ENCODE results near the gene ARHGAP24. TPM values are rescaled to one million over a fixed set of nuclear protein-coding genes. Genes with fewer than 3 reads are reported as not detected.

The ARHGAP24 gene
- total RNA-seq, 1 donor: 52.5 TPM

DNA sequence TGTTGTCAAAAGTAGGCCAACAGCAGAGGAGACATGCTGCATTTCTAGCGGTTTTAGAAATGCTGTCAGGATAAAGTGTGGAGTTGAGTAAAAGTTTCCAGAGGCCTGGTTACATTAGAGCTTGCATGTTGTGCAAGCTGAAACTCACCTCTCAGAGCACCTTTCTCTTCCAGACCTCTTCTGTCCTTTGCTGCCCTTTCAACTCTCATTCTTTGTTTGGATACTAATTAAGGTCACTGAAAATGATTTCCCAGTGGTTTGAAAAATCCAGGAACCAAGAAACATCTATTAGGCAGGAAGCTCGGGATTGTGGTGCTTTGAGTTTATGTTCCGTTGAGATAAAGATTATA, 458.3 kb downstream of the ARHGAP24 start:
- peaks cover 20% of the 10 kb centered on the region for H3K4me1 ChIP-seq (ENCODE audit: insufficient read depth, low read length)
- H3K9me3 ChIP-seq (ENCODE audit: low read depth, low read length): no peaks in the 10 kb centered on the region
- no peak for DNase-seq (ENCODE audit: insufficient read length, low spot score, missing footprints)
- no peak overlapping the region for H3K4me2 ChIP-seq (ENCODE audit: insufficient read depth, low read length)
- no peaks in the 10 kb centered on the region for H3K36me3 ChIP-seq (ENCODE audit: insufficient read depth, low read length)
- H3K27ac ChIP-seq (ENCODE audit: low read depth, low read length): no peak overlapping the region
- H4K20me1 ChIP-seq (ENCODE audit: insufficient read depth, low read length): no peaks in the 10 kb centered on the region
- H2AFZ ChIP-seq (ENCODE audit: low read length): no peak overlapping the region
- no peaks in the 10 kb centered on the region for H3K27me3 ChIP-seq (ENCODE audit: insufficient read depth, low read length)
- H3K79me2 ChIP-seq (ENCODE audit: insufficient read depth, low read length): no peaks in the 10 kb centered on the region
- H3K4me3 ChIP-seq (ENCODE audit: insufficient read depth, low read length): no peak overlapping the region
- TF ChIP-seq, protein P1, sequence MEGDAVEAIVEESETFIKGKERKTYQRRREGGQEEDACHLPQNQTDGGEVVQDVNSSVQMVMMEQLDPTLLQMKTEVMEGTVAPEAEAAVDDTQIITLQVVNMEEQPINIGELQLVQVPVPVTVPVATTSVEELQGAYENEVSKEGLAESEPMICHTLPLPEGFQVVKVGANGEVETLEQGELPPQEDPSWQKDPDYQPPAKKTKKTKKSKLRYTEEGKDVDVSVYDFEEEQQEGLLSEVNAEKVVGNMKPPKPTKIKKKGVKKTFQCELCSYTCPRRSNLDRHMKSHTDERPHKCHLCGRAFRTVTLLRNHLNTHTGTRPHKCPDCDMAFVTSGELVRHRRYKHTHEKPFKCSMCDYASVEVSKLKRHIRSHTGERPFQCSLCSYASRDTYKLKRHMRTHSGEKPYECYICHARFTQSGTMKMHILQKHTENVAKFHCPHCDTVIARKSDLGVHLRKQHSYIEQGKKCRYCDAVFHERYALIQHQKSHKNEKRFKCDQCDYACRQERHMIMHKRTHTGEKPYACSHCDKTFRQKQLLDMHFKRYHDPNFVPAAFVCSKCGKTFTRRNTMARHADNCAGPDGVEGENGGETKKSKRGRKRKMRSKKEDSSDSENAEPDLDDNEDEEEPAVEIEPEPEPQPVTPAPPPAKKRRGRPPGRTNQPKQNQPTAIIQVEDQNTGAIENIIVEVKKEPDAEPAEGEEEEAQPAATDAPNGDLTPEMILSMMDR (IDR thresholded peaks at IDR 0.05; ENCODE audit: extremely low read depth, low read depth, low read length): no peak

DNA sequence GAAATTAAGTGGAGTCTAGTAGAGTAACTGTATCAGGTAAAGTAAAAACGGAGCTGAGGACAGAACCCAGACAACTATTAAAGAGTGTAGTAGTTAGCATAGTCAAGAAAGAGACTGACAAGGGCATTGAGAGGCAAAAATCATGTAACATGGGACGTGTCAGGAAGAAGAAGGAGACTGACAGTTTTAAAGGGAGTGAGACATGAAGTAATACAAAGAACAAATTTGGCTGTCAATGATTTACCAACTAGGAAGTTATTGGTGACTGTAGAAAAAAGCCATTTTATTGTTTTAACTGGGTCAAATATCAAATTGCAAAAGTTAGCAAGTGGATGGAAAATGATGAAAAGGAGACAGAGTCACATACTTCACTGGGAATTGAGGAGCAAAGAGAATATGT, 462.6 kb downstream of the ARHGAP24 start:
- H3K4me3 ChIP-seq (ENCODE audit: insufficient read depth, low read length): no peak overlapping the region
- DNase-seq (ENCODE audit: insufficient read length, low spot score, missing footprints): no peak
- no peaks in the 10 kb centered on the region for H4K20me1 ChIP-seq (ENCODE audit: insufficient read depth, low read length)
- H3K9me3 ChIP-seq (ENCODE audit: low read depth, low read length): no peaks in the 10 kb centered on the region
- H2AFZ ChIP-seq (ENCODE audit: low read length): no peak overlapping the region
- no peaks in the 10 kb centered on the region for H3K27me3 ChIP-seq (ENCODE audit: insufficient read depth, low read length)
- TF ChIP-seq, protein P1 (IDR thresholded peaks at IDR 0.05; ENCODE audit: extremely low read depth, low read depth, low read length): no peak
- peaks cover 2% of the 10 kb centered on the region for H3K4me1 ChIP-seq (ENCODE audit: insufficient read depth, low read length)
- no peaks in the 10 kb centered on the region for H3K79me2 ChIP-seq (ENCODE audit: insufficient read depth, low read length)
- H3K27ac ChIP-seq (ENCODE audit: low read depth, low read length): no peak overlapping the region
- H3K4me2 ChIP-seq (ENCODE audit: insufficient read depth, low read length): no peak overlapping the region
- H3K36me3 ChIP-seq (ENCODE audit: insufficient read depth, low read length): no peaks in the 10 kb centered on the region

DNA sequence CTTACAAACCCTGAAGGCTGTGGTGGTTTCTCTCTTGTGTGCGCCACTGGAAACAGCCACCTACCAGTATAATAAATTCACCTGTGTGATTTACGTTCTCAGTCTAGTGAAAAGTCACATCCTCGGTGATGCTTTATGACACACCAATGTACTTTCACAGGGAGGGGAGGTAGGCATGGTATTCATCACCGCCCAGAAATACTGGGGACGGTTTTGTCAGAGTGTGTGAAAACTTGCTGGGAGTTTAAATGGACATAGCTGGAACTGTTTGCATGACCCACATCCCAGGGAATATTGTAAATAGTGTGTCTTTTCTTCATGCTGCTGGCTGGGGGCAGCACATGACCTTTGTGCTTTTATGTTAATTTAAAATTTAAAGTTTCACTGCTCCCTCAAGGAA, 463.1 kb downstream of the ARHGAP24 start:
- TF ChIP-seq, protein P1 (IDR thresholded peaks at IDR 0.05; ENCODE audit: extremely low read depth, low read depth, low read length): no peak
- peaks cover 2% of the 10 kb centered on the region for H3K4me1 ChIP-seq (ENCODE audit: insufficient read depth, low read length)
- H3K4me3 ChIP-seq (ENCODE audit: insufficient read depth, low read length): no peak overlapping the region
- no peak overlapping the region for H3K4me2 ChIP-seq (ENCODE audit: insufficient read depth, low read length)
- no peak overlapping the region for H3K27ac ChIP-seq (ENCODE audit: low read depth, low read length)
- no peaks in the 10 kb centered on the region for H3K79me2 ChIP-seq (ENCODE audit: insufficient read depth, low read length)
- H3K9me3 ChIP-seq (ENCODE audit: low read depth, low read length): no peaks in the 10 kb centered on the region
- H2AFZ ChIP-seq (ENCODE audit: low read length): no peak overlapping the region
- H3K27me3 ChIP-seq (ENCODE audit: insufficient read depth, low read length): no peaks in the 10 kb centered on the region
- no peaks in the 10 kb centered on the region for H3K36me3 ChIP-seq (ENCODE audit: insufficient read depth, low read length)
- H4K20me1 ChIP-seq (ENCODE audit: insufficient read depth, low read length): no peaks in the 10 kb centered on the region
- DNase-seq (ENCODE audit: insufficient read length, low spot score, missing footprints): no peak

DNA sequence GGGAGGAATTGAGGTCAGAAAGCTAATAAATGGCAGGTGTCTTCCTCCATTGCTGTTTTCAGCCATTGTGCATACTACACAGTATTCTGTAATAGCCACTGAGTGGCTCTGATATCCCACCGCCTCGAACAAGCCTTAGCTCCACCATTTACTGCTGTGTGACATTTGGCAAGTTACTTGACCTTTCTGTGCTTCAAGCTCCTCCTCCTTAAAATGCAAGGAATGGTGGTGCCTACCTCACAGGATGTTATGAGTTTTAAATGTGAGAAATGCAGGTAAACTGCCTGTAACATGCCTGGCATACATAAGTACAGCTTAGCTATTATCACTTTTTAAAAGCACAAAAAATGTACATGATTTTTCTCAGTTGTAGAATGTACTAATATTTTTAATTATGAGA, 464.0 kb downstream of the ARHGAP24 start:
- Histone ChIP-seq H2AFZ (ENCODE audit: low read length) (no peak overlapping the region), H3K36me3 (ENCODE audit: insufficient read depth, low read length) (no peaks in the 10 kb centered on the region), H3K4me2 (ENCODE audit: insufficient read depth, low read length) (no peak overlapping the region), H3K9me3 (ENCODE audit: low read depth, low read length) (no peaks in the 10 kb centered on the region), H3K4me1 (ENCODE audit: insufficient read depth, low read length) (no peaks in the 10 kb centered on the region), H3K79me2 (ENCODE audit: insufficient read depth, low read length) (no peaks in the 10 kb centered on the region), H3K27me3 (ENCODE audit: insufficient read depth, low read length) (no peaks in the 10 kb centered on the region), H3K27ac (ENCODE audit: low read depth, low read length) (no peak overlapping the region), H4K20me1 (ENCODE audit: insufficient read depth, low read length) (no peaks in the 10 kb centered on the region), H3K4me3 (ENCODE audit: insufficient read depth, low read length) (no peak overlapping the region)
- TF ChIP-seq, protein P1 (IDR thresholded peaks at IDR 0.05; ENCODE audit: extremely low read depth, low read depth, low read length): no peak
- no peak for DNase-seq (ENCODE audit: insufficient read length, low spot score, missing footprints)
